GM12864 (cell line): ENCODE measurements around the gene CDK14.
"Not testable (repeated sequence)": the region's sequence is repeated elsewhere in the genome, so short reads cannot be mapped to it uniquely, and the experiment has no call there.

Source experiments
- DNase-seq: peaks from one replicate; pipeline ENCODE4 v3.0.0-alpha.2; 2011; ENCODE audit warnings: low read depth
- H3K4me3 ChIP-seq: 2 replicates; pipeline ENCODE4 v1.5.1; 2011; ENCODE audit warnings: mild to moderate bottlenecking, low read depth, low read length, control low read depth
- TF ChIP-seq, protein P1 (sequence below): IDR thresholded peaks from 2 replicates; pipeline ENCODE4 v1.5.1; 2011; ENCODE audit warnings: low read depth, mild to moderate bottlenecking, moderate library complexity, low read length, control low read depth, inconsistent platforms; ENCODE audit errors: missing control alignments

Gene CDK14

DNA sequence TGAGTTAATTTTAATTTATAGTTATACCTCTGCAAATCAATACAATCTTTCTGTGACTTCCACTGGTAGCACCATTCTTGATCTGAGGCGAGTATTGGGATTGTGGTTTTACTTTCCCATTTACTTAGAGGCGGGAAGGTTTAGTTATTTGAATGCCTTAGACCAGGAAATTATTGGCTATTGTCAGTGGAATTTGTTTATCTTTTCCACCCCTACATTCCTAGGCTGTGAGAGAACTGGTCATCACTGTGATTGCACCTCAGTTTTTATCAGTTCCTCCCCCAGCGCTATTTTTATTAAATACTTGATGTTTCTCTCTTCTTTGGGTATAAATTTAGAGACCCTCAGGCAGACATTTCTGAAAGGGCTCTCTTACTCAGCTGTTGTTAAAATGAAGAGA lies 29.9 kb downstream of the CDK14 start:
- DNase-seq, result no peak
- TF ChIP-seq, protein P1, sequence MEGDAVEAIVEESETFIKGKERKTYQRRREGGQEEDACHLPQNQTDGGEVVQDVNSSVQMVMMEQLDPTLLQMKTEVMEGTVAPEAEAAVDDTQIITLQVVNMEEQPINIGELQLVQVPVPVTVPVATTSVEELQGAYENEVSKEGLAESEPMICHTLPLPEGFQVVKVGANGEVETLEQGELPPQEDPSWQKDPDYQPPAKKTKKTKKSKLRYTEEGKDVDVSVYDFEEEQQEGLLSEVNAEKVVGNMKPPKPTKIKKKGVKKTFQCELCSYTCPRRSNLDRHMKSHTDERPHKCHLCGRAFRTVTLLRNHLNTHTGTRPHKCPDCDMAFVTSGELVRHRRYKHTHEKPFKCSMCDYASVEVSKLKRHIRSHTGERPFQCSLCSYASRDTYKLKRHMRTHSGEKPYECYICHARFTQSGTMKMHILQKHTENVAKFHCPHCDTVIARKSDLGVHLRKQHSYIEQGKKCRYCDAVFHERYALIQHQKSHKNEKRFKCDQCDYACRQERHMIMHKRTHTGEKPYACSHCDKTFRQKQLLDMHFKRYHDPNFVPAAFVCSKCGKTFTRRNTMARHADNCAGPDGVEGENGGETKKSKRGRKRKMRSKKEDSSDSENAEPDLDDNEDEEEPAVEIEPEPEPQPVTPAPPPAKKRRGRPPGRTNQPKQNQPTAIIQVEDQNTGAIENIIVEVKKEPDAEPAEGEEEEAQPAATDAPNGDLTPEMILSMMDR, result no peak
- H3K4me3 ChIP-seq, result no peak overlapping the region

DNA sequence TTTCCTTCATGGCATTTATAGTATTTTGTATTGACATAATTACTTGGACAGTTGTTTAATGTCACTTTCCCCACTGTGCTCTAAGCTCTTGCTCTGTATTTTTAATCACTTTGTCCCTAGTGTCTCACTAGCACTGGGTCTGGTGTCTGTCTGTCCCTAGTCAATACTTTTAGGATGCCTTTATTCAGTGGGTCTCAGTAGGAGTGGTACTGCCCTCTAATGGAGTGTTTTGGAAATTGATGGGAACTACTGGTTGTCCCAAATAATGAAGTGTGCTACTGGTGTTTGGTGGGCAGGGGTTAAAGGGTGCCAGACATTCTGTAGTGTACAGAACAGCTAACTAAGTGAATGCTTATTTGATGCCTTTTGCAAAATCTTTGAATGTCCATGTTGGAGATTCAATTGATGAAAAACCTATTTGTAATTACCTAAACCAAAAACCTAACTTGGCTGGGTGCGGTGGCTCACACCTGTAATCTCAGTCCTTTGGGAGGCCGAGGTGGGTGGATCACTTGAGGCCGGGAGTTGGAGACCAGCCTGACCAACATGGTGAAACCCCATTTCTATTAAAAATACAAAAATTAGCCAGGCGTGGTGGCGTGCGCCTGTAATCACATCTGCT lies 33.3 kb downstream of the CDK14 start:
- H3K4me3 ChIP-seq, result no peak overlapping the region
- TF ChIP-seq, protein P1, result peak; percentile 69
- peak; percentile 16 for DNase-seq

DNA sequence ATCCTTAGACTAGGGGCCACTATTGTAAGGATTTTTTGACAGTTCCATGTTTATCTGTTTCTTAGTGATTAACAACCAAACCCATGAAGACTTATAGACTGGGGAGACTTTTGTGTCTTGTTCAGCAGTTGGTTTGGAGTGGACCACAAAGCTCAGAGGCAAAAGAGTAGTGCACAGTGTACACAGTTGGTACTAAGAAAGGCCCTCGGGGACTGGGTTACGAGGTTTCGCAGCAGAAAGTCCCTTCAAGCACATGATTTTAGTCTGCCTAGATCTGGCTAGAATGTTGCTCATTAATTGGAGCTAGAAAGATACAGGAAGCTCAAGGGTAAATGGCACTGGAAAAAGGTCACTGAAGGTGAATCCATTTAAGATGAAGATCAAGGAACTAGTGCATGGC lies 35.4 kb downstream of the CDK14 start:
- TF ChIP-seq, protein P1, result no peak
- no peak overlapping the region for H3K4me3 ChIP-seq

DNA sequence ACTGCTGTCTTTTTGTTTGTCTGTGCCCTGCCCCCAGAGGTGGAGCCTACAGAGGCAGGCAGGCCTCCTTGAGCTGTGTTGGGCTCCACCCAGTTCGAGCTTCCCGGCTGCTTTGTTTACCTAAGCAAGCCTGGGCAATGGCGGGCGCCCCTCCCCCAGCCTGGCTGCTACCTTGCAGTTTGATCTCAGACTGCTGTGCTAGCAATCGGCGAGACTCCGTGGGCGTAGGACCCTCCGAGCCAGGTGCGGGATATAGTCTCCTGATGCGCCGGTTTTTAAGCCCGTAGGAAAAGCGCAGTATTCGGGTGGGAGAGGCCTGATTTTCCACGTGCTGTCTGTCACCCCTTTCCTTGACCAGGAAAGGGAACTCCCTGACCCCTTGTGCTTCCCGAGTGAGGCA lies 43.6 kb downstream of the CDK14 start:
- not testable (repeated sequence) for H3K4me3 ChIP-seq, DNase-seq

More for the DNA sequence above, 35.4 kb downstream of the CDK14 start:
- no peak for DNase-seq

DNA sequence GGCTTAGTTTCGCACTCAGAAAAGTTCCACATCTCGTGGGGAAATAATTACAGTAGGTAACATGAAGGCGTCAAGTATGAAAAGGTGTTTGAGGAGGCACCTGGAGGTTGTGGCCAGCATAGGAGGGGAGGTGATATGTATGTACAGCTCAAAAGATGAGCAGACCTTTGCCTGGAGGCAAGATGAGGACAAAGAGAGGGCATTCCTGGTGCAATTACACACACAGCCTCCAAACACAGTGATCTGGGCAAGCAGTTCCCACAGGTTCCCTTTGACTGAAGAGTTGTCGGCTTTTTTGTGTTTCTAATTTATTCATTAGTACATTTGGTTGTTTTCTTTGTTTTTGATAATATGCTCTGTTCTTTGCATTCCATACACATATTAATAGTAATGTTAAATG lies 46.9 kb downstream of the CDK14 start:
- TF ChIP-seq, protein P1, result no peak
- no peak for DNase-seq
- H3K4me3 ChIP-seq, result no peak overlapping the region

DNA sequence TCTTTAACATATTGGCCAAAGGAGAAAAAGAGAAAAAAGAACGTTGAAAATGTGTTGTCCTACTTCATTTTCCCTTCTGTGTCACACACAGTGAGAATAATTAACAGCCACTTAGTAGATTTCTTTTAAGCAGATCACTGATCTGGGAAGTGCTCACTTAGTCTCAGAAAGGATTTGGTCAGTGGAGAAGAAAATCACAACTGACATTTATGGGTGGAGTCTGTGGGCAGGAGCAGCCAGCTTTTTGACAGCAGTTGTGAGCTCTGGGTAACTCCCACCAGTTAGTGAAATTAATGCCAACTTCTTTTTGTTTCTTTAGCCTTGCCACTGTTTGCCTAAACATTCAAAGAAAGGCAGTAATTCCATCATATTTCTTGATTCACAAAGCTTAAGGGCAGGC lies 49.7 kb downstream of the CDK14 start:
- no peak overlapping the region for H3K4me3 ChIP-seq
- TF ChIP-seq, protein P1, result no peak
- DNase-seq, result no peak

DNA sequence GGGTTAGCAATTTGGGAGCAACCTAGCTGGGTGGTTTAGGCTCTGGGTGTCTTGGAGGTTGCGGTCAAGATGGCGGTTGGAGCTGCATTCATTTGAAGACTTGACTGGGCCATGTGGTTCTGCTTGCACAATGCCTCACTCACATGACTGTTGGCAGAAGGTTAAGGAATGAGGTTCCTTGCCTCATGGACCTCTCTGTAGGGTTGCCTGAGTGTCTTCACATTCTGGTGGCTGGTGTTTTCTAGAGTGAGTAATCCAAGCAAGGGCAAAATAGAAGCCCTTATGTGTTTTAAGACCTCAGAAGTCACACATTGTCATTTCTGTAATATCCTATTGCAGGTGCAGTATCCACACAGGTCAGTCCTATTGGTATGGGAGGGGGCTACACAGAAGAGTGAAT lies 52.0 kb downstream of the CDK14 start:
- no peak for DNase-seq
- H3K4me3 ChIP-seq, result no peak overlapping the region
- TF ChIP-seq, protein P1, result no peak

DNA sequence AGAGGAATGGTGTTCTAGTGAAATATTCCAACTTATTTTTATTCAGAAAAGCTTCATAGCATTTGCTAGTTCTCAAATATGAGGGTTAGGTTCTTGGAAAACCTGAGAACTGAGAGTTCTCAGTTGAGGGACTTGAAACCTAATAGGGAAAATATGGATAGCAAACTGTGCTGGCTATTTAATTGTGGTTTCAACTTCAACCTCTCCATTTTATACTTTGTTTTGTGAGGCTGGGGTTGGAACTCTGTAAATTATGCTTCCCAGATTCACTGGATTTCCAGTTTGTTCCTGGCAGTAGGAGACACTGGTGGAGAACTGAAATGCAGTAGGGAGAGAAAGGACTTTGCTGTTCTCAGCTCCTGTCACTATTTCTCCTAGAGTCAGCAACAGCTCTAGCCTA lies 52.7 kb downstream of the CDK14 start:
- TF ChIP-seq, protein P1, result no peak
- DNase-seq, result no peak

More for the DNA sequence above, 52.7 kb downstream of the CDK14 start:
- H3K4me3 ChIP-seq, result no peak overlapping the region
